ENCODE measurements around the gene NHS.

Gene NHS

GRCh38 chrX:17415242-17415810 is 40.3 kb downstream of the NHS start:
- Histone ChIP-seq H3K4me1 (no peaks in the 10 kb centered on the region), H3K9ac (no peak overlapping the region), H4K20me1 (no peaks in the 10 kb centered on the region), H3K4me2 (no peak overlapping the region), H3K4me3 (no peak overlapping the region), H3K27me3 (peaks cover 96% of the 10 kb centered on the region), H3K9me3 (no peaks in the 10 kb centered on the region), H3K27ac (no peak overlapping the region), H3K36me3 (no peaks in the 10 kb centered on the region)
- TF ChIP-seq Cebpa-rat (IDR thresholded peaks at IDR 0.05) = no peak

- Histone ChIP-seq H3K4me2 (no peak overlapping the region), H3K27me3 (peaks cover 97% of the 10 kb centered on the region), H3K4me1 (no peaks in the 10 kb centered on the region), H3K36me3 (no peaks in the 10 kb centered on the region), H3K4me3 (no peak overlapping the region), H3K9me3 (no peaks in the 10 kb centered on the region), H3K27ac (no peak overlapping the region), H4K20me1 (no peaks in the 10 kb centered on the region), H3K9ac (no peak overlapping the region)
- TF ChIP-seq Cebpa-rat (IDR thresholded peaks at IDR 0.05) = no peak
These were observed 42.4 kb downstream of the NHS start for GRCh38 chrX:17417372-17417771.

GRCh38 chrX:17425136-17425535 is 50.1 kb downstream of the NHS start:
- H3K9ac ChIP-seq = no peak overlapping the region

GRCh38 chrX:17425551-17425950 is 50.6 kb downstream of the NHS start:
- no peak overlapping the region for H3K27ac ChIP-seq
- H3K27me3 ChIP-seq = peaks cover 84% of the 10 kb centered on the region
- peaks cover 14% of the 10 kb centered on the region; the same call in 1 of the 2 replicates for H4K20me1 ChIP-seq
- no peaks in the 10 kb centered on the region for H3K9me3 ChIP-seq
- H3K4me2 ChIP-seq = no peak overlapping the region
- no peak for TF ChIP-seq Cebpa-rat (IDR thresholded peaks at IDR 0.05)
- H3K4me3 ChIP-seq = no peak overlapping the region
- no peaks in the 10 kb centered on the region for H3K36me3 ChIP-seq
- no peak overlapping the region for H3K9ac ChIP-seq
- no peaks in the 10 kb centered on the region for H3K4me1 ChIP-seq

More at GRCh38 chrX:17425136-17425535, 50.1 kb downstream of the NHS start:
- TF ChIP-seq Cebpa-rat (IDR thresholded peaks at IDR 0.05) = no peak
- Histone ChIP-seq H4K20me1 (peaks cover 14% of the 10 kb centered on the region; the same call in 1 of the 2 replicates), H3K4me2 (no peak overlapping the region), H3K36me3 (no peaks in the 10 kb centered on the region), H3K27ac (no peak overlapping the region), H3K9me3 (no peaks in the 10 kb centered on the region), H3K4me3 (no peak overlapping the region), H3K27me3 (peaks cover 88% of the 10 kb centered on the region), H3K4me1 (no peaks in the 10 kb centered on the region)

GRCh38 chrX:17431171-17431570 is 56.2 kb downstream of the NHS start:
- TF ChIP-seq Cebpa-rat (IDR thresholded peaks at IDR 0.05) = no peak
- peaks cover 68% of the 10 kb centered on the region for H3K27me3 ChIP-seq
- no peaks in the 10 kb centered on the region for H3K36me3 ChIP-seq
- no peaks in the 10 kb centered on the region for H3K9me3 ChIP-seq
- no peak overlapping the region for H3K9ac ChIP-seq
- peaks cover 14% of the 10 kb centered on the region; the same call in 1 of the 2 replicates for H4K20me1 ChIP-seq
- no peak overlapping the region for H3K27ac ChIP-seq
- no peak overlapping the region for H3K4me2 ChIP-seq
- no peak overlapping the region for H3K4me3 ChIP-seq
- no peaks in the 10 kb centered on the region for H3K4me1 ChIP-seq

- TF ChIP-seq Cebpa-rat (IDR thresholded peaks at IDR 0.05) = no peak
- Histone ChIP-seq H3K4me1 (no peaks in the 10 kb centered on the region), H3K27me3 (peaks cover 64% of the 10 kb centered on the region), H3K4me3 (no peak overlapping the region), H3K9me3 (no peaks in the 10 kb centered on the region), H3K36me3 (no peaks in the 10 kb centered on the region), H4K20me1 (peaks cover 5% of the 10 kb centered on the region; the same call in 1 of the 2 replicates), H3K4me2 (no peak overlapping the region), H3K27ac (no peak overlapping the region), H3K9ac (no peak overlapping the region)
These were observed 57.2 kb downstream of the NHS start for GRCh38 chrX:17432158-17432557.

- Histone ChIP-seq H3K9ac (no peak overlapping the region), H3K4me2 (no peak overlapping the region), H3K27me3 (peaks cover 64% of the 10 kb centered on the region), H3K4me1 (no peaks in the 10 kb centered on the region), H3K4me3 (no peak overlapping the region), H3K9me3 (no peaks in the 10 kb centered on the region), H4K20me1 (peaks cover 5% of the 10 kb centered on the region; the same call in 1 of the 2 replicates), H3K36me3 (no peaks in the 10 kb centered on the region), H3K27ac (no peak overlapping the region)
- no peak for TF ChIP-seq Cebpa-rat (IDR thresholded peaks at IDR 0.05)
These were observed 59.0 kb downstream of the NHS start for GRCh38 chrX:17433965-17434364.

- Histone ChIP-seq H3K4me1 (no peaks in the 10 kb centered on the region), H4K20me1 (peaks cover 5% of the 10 kb centered on the region; the same call in 1 of the 2 replicates), H3K9me3 (no peaks in the 10 kb centered on the region), H3K4me2 (no peak overlapping the region), H3K9ac (no peak overlapping the region), H3K27ac (no peak overlapping the region), H3K36me3 (no peaks in the 10 kb centered on the region), H3K4me3 (no peak overlapping the region), H3K27me3 (peaks cover 75% of the 10 kb centered on the region)
- no peak for TF ChIP-seq Cebpa-rat (IDR thresholded peaks at IDR 0.05)
These were observed 60.5 kb downstream of the NHS start for GRCh38 chrX:17435476-17435875.

GRCh38 chrX:17438221-17438620 is 63.2 kb downstream of the NHS start:
- no peak overlapping the region for H3K4me2 ChIP-seq
- TF ChIP-seq Cebpa-rat (IDR thresholded peaks at IDR 0.05) = no peak
- no peaks in the 10 kb centered on the region for H3K4me1 ChIP-seq
- no peaks in the 10 kb centered on the region for H3K36me3 ChIP-seq
- H3K9me3 ChIP-seq = no peaks in the 10 kb centered on the region
- H3K9ac ChIP-seq = no peak overlapping the region
- H3K27me3 ChIP-seq = peaks cover 85% of the 10 kb centered on the region
- peaks cover 5% of the 10 kb centered on the region; the same call in 1 of the 2 replicates for H4K20me1 ChIP-seq
- H3K27ac ChIP-seq = no peak overlapping the region
- H3K4me3 ChIP-seq = no peak overlapping the region

- no peaks in the 10 kb centered on the region for H3K9me3 ChIP-seq
- H3K36me3 ChIP-seq = no peaks in the 10 kb centered on the region
- H3K4me3 ChIP-seq = no peak overlapping the region
- no peaks in the 10 kb centered on the region for H3K4me1 ChIP-seq
- TF ChIP-seq Cebpa-rat (IDR thresholded peaks at IDR 0.05) = no peak
- peaks cover 93% of the 10 kb centered on the region for H3K27me3 ChIP-seq
- H3K4me2 ChIP-seq = no peak overlapping the region
- peaks cover 5% of the 10 kb centered on the region; the same call in 1 of the 2 replicates for H4K20me1 ChIP-seq
- no peak overlapping the region for H3K27ac ChIP-seq
- H3K9ac ChIP-seq = no peak overlapping the region
These were observed 65.3 kb downstream of the NHS start for GRCh38 chrX:17440258-17440657.
